GM18861 (cell line): Measurements from ENCODE around the gene KIAA1671.

Source experiments
- ATAC-seq: cut with Tn5 transposase; IDR thresholded peaks from one replicate; pipeline ENCODE4 v1.9.1; 2021; ENCODE audit not compliant: unreplicated experiment

Gene KIAA1671

GRCh38 chr22:24977370-24978221 is 25.1 kb downstream of the KIAA1671 start:
- ATAC-seq, result no peak

- no peak for ATAC-seq
These were observed 25.8 kb downstream of the KIAA1671 start for GRCh38 chr22:24978308-24978707.

GRCh38 chr22:24981066-24981465 is 28.6 kb downstream of the KIAA1671 start:
- ATAC-seq, result no peak

- ATAC-seq, result no peak
These were observed 29.1 kb downstream of the KIAA1671 start for GRCh38 chr22:24981656-24982055.

GRCh38 chr22:24982301-24983056 is 30.0 kb downstream of the KIAA1671 start:
- ATAC-seq, result no peak

GRCh38 chr22:24983151-24983550 is 30.6 kb downstream of the KIAA1671 start:
- ATAC-seq, result no peak

- no peak for ATAC-seq
These were observed 31.6 kb downstream of the KIAA1671 start for GRCh38 chr22:24984122-24984521.

GRCh38 chr22:24985826-24986214 is 33.3 kb downstream of the KIAA1671 start:
- no peak for ATAC-seq

GRCh38 chr22:24986816-24987215 is 34.3 kb downstream of the KIAA1671 start:
- ATAC-seq, result no peak

- ATAC-seq, result no peak
These were observed 36.6 kb downstream of the KIAA1671 start for GRCh38 chr22:24989135-24989534.

- ATAC-seq, result no peak
These were observed 37.0 kb downstream of the KIAA1671 start for GRCh38 chr22:24989541-24989951.

- ATAC-seq, result no peak
These were observed 37.9 kb downstream of the KIAA1671 start for GRCh38 chr22:24990344-24990905.

- no peak for ATAC-seq
These were observed 40.4 kb downstream of the KIAA1671 start for GRCh38 chr22:24992946-24993345.

GRCh38 chr22:24994070-24994763 is 41.7 kb downstream of the KIAA1671 start:
- ATAC-seq, result no peak

- ATAC-seq, result no peak
These were observed 43.2 kb downstream of the KIAA1671 start for GRCh38 chr22:24995649-24996180.

GRCh38 chr22:24996420-24996952 is 44.0 kb downstream of the KIAA1671 start:
- ATAC-seq, result no peak

GRCh38 chr22:24997023-24997422 is 44.5 kb downstream of the KIAA1671 start:
- no peak for ATAC-seq

- ATAC-seq, result no peak
These were observed 48.2 kb downstream of the KIAA1671 start for GRCh38 chr22:25000686-25001085.

GRCh38 chr22:25002241-25002985 is 49.9 kb downstream of the KIAA1671 start:
- ATAC-seq, result no peak

- no peak for ATAC-seq
These were observed 53.8 kb downstream of the KIAA1671 start for GRCh38 chr22:25006354-25006753.
